Measurements from ENCODE around the gene SORCS3.

Gene SORCS3

DNA sequence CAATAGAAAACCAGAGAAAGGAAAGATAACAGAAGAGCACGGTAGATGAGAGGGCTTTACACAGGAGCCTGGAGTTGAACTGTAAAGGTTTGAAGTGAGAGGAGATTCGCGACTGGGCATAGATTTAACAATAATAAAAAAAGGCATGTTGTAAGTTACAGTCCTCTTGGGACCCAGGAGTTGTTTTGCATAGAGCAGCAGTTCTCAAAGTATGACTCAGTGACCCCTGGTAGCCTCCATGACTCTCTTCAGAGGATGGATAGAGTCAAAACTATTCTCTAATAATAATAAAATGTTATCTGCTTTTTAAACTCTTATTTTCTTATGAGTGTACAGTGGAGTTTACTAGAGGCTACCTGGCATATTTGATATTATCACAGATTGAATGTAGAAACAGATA, 262.3 kb downstream of the SORCS3 start:
- TF ChIP-seq, protein P1, sequence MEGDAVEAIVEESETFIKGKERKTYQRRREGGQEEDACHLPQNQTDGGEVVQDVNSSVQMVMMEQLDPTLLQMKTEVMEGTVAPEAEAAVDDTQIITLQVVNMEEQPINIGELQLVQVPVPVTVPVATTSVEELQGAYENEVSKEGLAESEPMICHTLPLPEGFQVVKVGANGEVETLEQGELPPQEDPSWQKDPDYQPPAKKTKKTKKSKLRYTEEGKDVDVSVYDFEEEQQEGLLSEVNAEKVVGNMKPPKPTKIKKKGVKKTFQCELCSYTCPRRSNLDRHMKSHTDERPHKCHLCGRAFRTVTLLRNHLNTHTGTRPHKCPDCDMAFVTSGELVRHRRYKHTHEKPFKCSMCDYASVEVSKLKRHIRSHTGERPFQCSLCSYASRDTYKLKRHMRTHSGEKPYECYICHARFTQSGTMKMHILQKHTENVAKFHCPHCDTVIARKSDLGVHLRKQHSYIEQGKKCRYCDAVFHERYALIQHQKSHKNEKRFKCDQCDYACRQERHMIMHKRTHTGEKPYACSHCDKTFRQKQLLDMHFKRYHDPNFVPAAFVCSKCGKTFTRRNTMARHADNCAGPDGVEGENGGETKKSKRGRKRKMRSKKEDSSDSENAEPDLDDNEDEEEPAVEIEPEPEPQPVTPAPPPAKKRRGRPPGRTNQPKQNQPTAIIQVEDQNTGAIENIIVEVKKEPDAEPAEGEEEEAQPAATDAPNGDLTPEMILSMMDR (IDR thresholded peaks at IDR 0.05): no peak
- H3K27me3 ChIP-seq: no peaks in the 10 kb centered on the region

DNA sequence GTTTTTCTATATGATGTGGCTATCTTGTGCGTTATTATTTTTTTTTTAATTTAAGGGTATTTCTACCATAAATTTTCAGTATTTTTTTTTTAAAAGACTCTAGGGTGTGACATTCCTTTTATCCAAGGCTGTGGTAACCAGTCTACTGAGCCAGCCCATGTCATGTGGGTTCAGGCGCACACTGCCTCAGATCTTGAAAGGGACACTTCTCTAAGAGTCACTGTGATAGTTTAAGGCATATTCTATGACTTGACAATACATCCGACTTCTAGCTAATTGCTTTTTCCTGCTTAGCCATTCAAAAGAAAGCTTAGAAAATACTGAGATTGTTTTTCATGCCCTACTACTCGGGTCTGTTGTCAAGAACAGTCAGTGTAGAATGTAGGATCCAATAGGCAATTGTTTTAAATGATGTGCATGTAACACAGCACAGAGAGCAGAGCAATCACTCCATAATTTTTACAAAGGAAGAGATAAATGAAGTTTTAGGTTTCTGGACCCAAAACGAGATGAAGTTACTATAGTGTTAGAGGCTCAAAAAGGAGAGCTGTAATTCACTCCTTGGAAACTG, 263.7 kb downstream of the SORCS3 start:
- H3K4me3 ChIP-seq (ENCODE audit: low read depth in 1 of 2, low read length in 1 of 2): no peak overlapping the region
- no peaks in the 10 kb centered on the region for H3K4me1 ChIP-seq (ENCODE audit: control insufficient read depth in 1 of 2, insufficient read depth in 1 of 2, low read depth in 1 of 2, low read length in 1 of 2)
- no peaks in the 10 kb centered on the region for H3K36me3 ChIP-seq
- TF ChIP-seq, protein P1 (IDR thresholded peaks at IDR 0.05): no peak
- no peaks in the 10 kb centered on the region for H3K27me3 ChIP-seq
- H3K9me3 ChIP-seq: no peaks in the 10 kb centered on the region
- no peak overlapping the region for H3K27ac ChIP-seq

More for the DNA sequence above, 262.3 kb downstream of the SORCS3 start:
- H3K9me3 ChIP-seq: no peaks in the 10 kb centered on the region
- H3K4me3 ChIP-seq (ENCODE audit: low read depth in 1 of 2, low read length in 1 of 2): no peak overlapping the region
- no peaks in the 10 kb centered on the region for H3K4me1 ChIP-seq (ENCODE audit: control insufficient read depth in 1 of 2, insufficient read depth in 1 of 2, low read depth in 1 of 2, low read length in 1 of 2)
- H3K27ac ChIP-seq: no peak overlapping the region
- H3K36me3 ChIP-seq: no peaks in the 10 kb centered on the region

DNA sequence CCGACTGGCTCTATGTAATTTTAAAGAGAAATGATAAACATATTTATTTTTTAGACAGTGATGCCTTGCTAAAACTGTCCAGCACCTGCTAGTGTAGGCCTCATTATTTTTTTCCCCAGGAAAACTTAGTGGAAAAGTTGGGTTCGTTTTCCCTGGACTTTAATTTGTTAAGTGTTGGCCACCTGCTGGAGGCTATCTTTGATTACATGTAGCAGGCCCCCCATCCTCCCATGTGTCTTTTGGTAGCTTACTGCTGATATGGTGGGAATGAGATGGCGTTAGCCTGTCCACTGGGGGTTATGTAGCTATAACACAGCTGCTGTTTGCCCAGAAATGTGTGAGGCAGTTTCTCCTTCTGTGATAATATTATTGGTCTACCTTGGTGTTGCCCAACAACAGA, 265.0 kb downstream of the SORCS3 start:
- TF ChIP-seq, protein P1 (IDR thresholded peaks at IDR 0.05): no peak
- no peaks in the 10 kb centered on the region for H3K9me3 ChIP-seq
- H3K27ac ChIP-seq: no peak overlapping the region
- H3K36me3 ChIP-seq: no peaks in the 10 kb centered on the region
- no peaks in the 10 kb centered on the region for H3K27me3 ChIP-seq
- H3K4me1 ChIP-seq (ENCODE audit: control insufficient read depth in 1 of 2, insufficient read depth in 1 of 2, low read depth in 1 of 2, low read length in 1 of 2): no peaks in the 10 kb centered on the region
- H3K4me3 ChIP-seq (ENCODE audit: low read depth in 1 of 2, low read length in 1 of 2): no peak overlapping the region

DNA sequence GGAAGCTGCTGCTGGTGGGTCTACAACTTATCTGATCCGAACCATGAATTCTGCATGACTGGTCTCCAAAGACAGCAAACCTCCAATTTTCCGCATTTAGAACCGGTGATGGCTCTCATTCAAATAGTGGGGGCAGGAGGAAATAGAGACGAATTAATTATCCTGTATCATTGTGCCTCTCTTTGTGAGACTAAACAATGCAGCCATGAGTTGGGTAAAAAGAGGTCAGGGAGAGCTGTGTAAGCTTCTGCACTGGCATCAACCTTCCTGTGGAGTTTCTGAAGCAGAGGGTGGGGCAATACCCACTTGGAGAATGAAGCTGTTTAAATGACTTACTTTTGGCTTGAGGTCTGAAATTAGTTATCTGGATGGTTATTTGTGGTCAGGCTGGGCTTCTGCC, 266.4 kb downstream of the SORCS3 start:
- Histone ChIP-seq H3K36me3 (no peaks in the 10 kb centered on the region), H3K9me3 (no peaks in the 10 kb centered on the region), H3K27ac (no peak overlapping the region), H3K4me3 (ENCODE audit: low read depth in 1 of 2, low read length in 1 of 2) (no peak overlapping the region), H3K4me1 (ENCODE audit: control insufficient read depth in 1 of 2, insufficient read depth in 1 of 2, low read depth in 1 of 2, low read length in 1 of 2) (no peaks in the 10 kb centered on the region), H3K27me3 (no peaks in the 10 kb centered on the region)
- TF ChIP-seq, protein P1 (IDR thresholded peaks at IDR 0.05): no peak

DNA sequence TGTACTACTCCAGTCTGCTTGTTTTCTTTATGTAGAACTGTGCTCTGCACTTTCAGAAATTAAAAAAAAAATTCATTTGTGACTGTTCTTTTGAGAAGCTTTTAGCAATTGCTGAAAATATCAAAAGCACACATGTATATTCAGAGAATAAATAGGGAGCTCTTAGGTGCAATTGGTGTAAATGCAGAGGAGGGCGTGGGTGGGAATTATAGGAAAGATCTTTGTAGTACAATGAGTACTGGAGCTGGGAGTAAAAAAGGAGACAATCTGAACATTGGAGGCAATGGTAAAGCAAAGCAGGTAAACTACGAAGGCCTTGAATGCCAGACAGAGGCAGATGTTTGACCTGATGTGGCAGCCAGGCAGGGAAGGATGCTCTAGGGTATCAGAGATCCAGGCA, 267.5 kb downstream of the SORCS3 start:
- Histone ChIP-seq H3K27me3 (no peaks in the 10 kb centered on the region), H3K27ac (no peak overlapping the region), H3K4me3 (ENCODE audit: low read depth in 1 of 2, low read length in 1 of 2) (no peak overlapping the region), H3K9me3 (no peaks in the 10 kb centered on the region), H3K36me3 (no peaks in the 10 kb centered on the region), H3K4me1 (ENCODE audit: control insufficient read depth in 1 of 2, insufficient read depth in 1 of 2, low read depth in 1 of 2, low read length in 1 of 2) (no peaks in the 10 kb centered on the region)
- TF ChIP-seq, protein P1 (IDR thresholded peaks at IDR 0.05): no peak

DNA sequence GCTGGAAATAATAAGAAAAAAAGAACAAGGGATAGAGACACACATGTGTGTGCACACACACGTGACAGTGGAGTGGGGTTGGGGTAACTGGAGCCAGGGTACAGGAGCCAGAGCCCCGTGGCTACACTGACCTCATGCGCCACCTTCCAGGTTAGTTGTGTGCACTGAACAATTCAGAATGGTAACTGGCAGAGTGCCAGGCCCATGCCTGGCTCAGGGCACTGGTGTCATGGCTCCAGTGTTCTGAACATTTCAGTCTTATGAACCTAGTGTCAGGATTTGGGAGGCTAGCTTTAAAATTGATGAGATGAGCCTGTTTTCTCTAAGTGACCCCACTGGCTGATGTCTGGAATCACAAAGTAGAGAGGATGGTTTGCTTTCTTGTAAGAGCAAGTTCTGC, 269.6 kb downstream of the SORCS3 start:
- Histone ChIP-seq H3K4me3 (ENCODE audit: low read depth in 1 of 2, low read length in 1 of 2) (no peak overlapping the region), H3K27me3 (no peaks in the 10 kb centered on the region), H3K4me1 (ENCODE audit: control insufficient read depth in 1 of 2, insufficient read depth in 1 of 2, low read depth in 1 of 2, low read length in 1 of 2) (no peaks in the 10 kb centered on the region), H3K9me3 (no peaks in the 10 kb centered on the region), H3K36me3 (no peaks in the 10 kb centered on the region), H3K27ac (no peak overlapping the region)
- TF ChIP-seq, protein P1 (IDR thresholded peaks at IDR 0.05): no peak

All from neutrophil (primary cell).